Panc1 (cell line): Measurements from ENCODE around the gene CLSTN3.

ENCODE experiments used
- CTCF ChIP-seq: fragments of 450-650 bp; IDR thresholded peaks from 2 replicates; pipeline ENCODE4 v1.5.1; 2017; ENCODE audit warnings: mild to moderate bottlenecking
- POLR2AphosphoS5 ChIP-seq: IDR thresholded peaks from 2 replicates; pipeline ENCODE4 v1.6.1; 2012; ENCODE audit warnings: mild to moderate bottlenecking, low read depth, low read length, moderate library complexity
- REST ChIP-seq, 2 experiments: IDR thresholded peaks; 2 replicates each; pipeline ENCODE4 v1.6.1; 2011 to 2012; ENCODE audit warnings: low read depth in 2 of 2, control low read depth in 1 of 2, low read length in 1 of 2, mild to moderate bottlenecking in 1 of 2, moderate library complexity in 1 of 2; ENCODE audit not compliant: insufficient read depth in 1 of 2
- SIN3A ChIP-seq: IDR thresholded peaks from 2 replicates; pipeline ENCODE4 v1.6.1; 2012; ENCODE audit warnings: low read depth, mild to moderate bottlenecking, low read length, moderate library complexity, borderline replicate concordance; ENCODE audit not compliant: insufficient read depth
- TCF7L2 ChIP-seq: IDR thresholded peaks from 2 replicates; pipeline ENCODE4 v1.6.1; 2011; ENCODE audit warnings: mild to moderate bottlenecking, low read depth, low read length, inconsistent platforms

GRCh38 chr12:7121324-7121723 lies 8.8 kb upstream of the CLSTN3 start:
- no peak for TF ChIP-seq CTCF
- TF ChIP-seq POLR2AphosphoS5: no peak
- no peak for TF ChIP-seq TCF7L2
- no peak for TF ChIP-seq SIN3A
- no peak for TF ChIP-seq REST (IDR thresholded peaks at IDR 0.05; ENCODE audit: insufficient read depth in 1 of 2, low read depth in 2 of 2, low read length in 1 of 2)
